Activated effector memory CD4-positive, alpha-beta T cell treated with Interleukin-2 at 50 U/mL for 16 hours (primary cell): Measurements from ENCODE around the gene FAM136A.
"Not testable (repeated sequence)": the region's sequence is repeated elsewhere in the genome, so short reads cannot be mapped to it uniquely, and the experiment has no call there.

Source experiments
- DNase-seq: peaks from one replicate; pipeline ENCODE4 v3.0.0-alpha.2; 2020

FAM136A gene

DNA sequence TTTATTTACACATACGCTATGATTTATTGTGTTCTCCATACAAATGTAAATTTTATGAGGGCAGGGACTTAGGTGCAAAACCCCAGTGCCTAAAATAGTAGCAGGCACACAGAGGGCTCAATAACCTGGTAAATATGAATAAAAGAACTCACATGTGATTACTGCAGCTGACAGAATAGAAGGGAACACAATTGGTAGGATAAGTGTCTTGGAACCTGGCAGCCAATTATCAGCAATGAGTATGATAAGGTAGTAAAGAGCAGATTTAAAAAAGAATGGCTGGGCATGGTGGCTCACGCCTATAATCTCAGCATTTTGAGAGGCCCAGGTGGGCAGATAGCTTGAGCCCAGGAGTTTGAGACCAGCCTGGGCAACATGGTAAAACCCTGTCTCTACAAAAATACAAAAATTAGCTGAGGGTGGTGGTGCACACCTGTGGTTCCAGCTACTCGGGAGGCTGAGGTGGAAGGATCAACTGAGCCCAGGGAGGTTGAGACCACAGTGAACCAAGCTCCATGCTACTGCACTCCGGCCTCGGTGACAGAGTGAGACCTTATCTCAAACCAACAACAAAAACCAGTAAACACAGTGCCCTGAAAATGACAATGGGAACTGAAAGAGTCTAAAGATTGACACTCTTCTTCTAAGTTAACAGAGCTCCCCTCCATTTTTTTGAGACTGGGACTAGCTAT, 18.2 kb downstream of the FAM136A start:
- DNase-seq = no peak

DNA sequence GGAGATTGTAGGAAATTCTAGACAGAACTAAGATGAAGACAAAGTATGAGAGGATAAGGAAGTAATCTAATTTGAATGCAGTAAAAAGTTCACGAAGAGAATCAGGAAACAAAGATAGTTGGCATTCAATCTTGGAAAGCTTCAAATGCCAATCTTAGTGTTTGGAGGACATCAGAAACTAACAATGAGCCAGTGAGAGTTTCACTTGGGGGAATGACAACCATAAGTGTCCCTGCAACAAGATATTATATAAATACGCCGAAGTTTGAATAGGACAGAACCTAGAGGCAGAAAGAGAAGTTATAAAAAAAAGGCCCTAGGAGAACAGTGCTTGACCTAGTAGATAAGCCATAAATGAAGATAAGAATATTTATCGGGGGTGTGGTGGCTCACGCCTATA, 19.4 kb downstream of the FAM136A start:
- DNase-seq = no peak

DNA sequence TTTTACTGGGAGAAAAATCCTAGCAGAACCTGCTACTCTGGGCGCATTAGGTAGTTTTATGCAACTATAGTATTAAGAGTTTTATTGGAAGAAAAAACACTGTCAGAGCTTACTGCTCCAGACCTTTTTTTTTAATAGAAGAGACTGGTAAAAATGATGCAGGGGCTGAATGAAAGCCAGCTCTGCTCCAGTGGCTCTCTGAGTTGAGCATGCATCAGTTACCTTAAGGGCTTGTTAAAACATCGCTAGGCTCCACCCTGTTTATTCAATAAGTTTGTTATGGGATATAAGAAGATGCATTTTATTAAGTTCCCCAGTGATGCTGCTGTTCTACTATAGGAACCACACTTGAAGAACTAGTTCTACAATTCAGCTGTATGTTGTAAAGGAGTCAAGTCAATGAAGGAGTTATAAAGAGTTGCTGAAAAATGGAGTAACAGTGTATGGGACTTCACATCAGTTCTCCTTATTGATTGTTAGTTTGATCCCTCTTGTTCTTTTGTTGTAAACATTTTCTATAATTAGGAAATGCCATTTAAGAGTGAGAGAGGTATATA, 21.5 kb downstream of the FAM136A start:
- no peak for DNase-seq

DNA sequence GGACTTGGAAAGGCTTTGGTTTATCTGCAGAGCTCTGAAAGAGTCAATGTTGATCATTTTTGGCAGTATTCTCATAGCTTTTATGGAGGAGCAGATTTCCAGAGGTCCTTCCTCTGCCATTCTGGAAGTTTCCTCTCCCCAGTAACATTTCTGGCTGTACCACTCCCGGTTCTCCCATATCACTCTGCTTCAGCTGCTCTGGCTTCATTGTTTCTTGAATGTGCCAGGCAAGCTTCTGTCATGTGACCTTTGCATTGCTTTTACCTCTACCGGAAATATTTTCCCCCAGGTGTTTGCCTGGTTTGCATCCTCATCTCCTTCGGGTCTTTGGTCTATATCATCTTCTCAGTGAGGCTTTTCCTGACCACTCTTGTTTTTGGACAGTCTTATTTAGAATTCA, 31.5 kb downstream of the FAM136A start:
- no peak for DNase-seq

DNA sequence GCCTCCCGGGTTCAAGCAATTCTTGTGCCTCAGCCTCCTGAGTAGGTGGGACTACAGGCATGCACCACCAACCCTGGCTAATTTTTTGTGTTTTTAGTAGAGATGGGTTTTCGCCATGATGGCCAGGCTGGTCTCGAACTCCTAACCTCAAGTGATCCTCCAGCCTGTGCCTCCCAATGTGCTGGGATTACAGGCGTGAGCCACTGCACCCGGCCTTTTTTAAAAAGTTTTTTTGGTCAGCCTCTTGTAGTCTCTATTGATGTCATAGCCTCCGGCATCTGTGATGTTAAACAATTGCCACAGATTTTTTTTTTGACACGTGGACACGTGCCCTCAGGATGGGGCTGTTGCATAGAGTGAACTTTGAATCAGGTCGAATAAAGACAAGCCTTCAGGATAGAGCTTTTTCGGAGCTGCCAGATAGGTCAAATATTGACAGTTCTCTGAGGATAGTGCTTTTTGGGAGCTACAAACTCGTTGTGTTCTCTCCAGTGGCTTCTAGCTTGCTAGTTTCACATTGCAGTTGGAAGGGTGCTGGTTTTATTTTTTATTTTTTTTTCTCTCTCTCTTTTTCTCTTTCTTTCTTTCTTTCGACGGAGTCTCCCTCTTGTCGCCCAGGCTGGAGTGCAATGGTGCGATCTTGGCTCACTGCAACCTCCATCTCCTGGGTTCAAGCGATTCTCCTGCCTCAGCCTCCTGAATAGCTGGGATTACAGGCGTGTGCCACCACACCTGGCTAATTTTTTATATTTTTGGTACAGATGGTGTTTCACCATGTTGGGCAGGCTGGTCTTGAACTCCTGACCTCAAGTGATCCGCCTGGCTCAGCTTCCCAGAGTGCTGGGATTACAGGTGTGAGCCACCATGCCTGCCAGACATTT, 32.2 kb downstream of the FAM136A start:
- DNase-seq = not testable (repeated sequence)

DNA sequence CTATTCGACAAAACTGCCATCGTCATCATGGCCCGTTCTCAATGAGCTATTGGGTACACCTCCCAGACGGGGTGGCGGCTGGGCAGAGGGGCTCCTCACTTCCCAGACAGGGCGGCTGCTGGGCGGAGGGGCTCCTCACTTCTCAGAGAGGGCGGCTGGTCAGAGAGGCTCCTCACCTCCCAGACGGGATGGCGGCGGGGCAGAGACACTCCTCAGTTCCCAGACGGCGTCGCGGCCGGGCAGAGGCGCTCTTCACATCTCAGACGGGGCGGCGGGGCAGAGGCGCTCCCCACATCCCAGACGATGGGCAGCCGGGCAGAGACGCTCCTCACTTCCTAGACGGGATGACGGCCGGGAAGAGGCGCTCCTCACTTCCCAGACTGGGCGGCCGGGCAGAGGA, 34.9 kb downstream of the FAM136A start:
- DNase-seq = not testable (repeated sequence)

DNA sequence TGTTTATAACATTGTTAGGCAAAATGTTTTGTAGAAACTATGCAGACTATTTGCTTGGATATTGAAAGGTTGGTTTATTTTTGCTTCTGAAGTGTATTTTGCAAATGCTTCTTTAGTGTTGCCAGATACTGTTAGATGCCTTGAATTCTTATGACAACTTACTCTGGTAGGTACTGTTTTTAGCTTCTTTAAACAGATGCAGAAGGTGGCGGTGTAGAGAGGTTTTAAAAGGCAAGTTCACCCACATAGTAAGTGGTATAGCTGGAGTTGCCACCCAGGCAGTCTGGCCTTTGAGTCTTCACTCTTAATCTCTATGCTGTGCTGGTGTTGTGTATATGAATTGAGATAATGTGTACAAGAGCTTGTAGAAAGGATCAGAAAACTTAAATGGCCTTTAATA, 40.4 kb downstream of the FAM136A start:
- no peak for DNase-seq

DNA sequence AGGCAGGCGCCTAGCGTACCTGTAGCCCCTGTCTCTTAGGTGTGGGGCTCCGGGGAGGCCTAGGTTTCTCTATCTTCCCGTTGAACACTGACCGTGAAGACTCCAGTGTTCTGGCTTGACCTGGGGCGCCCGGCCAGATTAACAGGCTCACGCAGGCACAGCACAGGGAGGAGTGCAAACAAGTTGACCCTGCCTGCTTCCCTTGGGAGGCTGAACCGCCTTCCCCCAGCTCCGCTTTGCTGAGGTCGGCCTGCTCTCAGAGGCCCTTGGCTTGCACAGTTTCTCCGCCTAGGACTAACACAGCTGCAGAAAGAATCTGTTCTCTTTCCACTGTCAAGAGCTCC, 43.4 kb downstream of the FAM136A start:
- DNase-seq = no peak

DNA sequence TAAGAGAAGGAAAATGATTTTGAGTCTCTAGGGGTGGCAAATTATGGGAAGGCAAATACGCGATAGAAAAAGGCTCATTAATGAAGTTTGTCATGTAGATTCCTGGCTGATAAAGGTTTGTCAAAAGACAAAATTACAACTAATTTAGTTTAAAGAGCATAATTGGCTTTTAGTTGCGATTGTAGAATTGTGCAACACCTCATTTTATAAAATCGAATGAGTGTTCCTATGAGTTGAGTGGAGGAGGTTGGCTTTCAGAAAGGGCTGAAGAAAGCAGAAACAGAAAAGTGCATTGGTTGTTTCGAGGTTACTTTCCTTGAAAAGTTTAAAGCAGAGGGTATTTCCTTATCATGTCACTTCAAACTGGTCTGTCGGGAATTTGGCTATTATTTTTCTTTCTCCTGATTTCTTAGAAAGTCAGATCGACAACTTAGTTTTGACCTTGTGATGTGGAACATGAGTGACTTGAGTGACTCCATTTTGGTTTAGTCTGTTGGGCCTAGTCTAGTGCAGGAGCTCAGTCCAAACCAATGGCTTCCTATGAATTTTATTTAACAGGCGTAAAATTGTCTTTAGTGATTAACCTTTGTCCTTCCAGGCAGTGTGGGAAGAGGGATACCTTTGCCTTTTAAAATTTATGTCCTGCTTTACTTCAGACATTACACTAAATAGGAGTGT, 46.1 kb downstream of the FAM136A start:
- DNase-seq = no peak

DNA sequence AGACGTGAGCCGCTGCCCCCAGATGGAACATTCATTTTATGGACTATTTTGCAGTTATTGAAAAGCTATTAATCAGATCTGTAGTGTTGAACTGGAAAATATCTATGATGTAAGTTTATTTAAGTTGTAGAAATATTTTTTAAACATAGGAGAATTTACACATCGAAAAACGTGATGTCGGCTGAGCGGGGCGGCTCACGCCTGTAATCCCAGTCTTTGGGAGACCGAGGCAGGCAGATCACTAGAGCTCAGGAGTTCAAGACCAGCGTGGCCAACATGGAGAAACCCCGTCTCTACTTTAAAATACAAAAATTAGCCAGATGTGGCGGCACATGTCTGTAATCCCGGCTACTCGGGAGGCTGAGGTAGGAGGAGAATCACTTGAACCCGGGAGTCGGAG, 51.4 kb downstream of the FAM136A start:
- no peak for DNase-seq

DNA sequence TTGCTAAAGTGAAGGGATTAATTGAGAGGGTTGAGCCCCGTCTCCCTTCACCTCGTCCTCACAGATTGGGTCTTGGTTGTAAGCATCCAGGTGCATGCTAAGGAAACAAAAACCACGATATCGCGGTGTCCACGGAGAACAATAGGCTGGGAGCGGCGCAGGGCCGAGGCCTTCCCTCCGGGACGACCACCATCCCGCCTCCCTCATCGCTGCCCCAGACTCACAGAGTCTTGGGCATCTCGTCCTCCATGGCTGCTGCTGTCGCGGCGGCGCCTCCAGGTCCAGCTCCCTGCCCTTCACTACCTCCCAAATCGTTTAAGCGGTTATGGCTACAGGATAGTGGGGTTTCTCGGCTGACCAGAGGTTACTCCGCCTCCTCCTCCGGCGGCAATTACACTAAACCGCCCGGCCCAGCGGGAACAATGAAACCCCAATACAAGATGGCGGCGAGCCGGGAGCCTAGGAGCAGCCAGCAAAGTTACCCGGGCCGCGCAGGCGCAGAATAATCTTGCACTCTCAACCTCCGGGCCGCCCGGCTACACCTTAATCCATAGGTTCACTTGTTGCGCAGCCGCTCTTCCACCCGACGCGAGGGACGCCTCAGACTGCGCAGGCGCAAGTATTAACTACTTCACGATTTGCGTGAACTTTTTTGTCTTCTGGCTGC, 53.6 kb downstream of the FAM136A start, which contains the start of gene TIA1:
TIA1 (minus strand) TSS at position 448 of the 667 bp plus-strand sequence; CDS start at position 250, 198 bp downstream.
- DNase-seq = peak; percentile 96

DNA sequence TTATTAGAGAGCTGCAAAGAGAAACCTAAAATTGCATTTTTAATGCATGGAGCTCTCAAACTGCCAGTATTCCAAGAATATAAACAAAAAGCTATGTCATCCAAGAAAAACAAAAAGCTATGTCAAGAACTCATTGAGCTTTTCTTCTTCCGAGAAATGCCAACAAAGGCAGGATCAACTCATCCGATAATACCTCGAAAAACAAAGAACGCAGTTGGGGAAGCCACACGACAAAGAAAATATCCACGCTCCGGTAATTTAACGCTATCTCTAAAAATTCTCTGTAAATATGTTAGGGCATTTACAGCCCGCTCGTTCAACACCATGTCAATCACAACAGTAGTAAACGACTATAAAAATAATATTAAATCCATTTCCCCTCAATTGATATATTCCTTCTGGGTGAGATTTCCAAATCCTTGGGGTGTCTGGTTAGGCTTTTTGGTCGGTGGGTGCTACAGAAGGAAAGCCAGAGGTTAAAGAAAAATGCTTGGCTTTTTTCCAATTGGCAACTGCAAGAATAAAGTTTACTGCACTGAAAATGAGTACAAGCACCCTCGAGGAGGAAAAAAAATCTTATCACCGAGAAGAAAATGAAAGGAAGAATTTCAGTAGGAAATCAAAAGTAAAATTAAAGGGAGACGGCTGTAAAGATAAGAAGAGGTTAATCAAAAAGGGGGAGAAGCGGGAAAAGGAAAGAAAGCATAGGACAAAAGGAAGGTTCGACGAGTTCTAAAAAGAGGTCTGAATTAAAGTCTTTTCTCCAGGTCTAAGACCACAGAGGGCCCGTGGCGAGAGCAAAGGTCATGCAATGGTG, 54.3 kb downstream of the FAM136A start:
- DNase-seq = no peak
